H1 (cell line): Measurements from ENCODE around the gene CWC27. TPM values are rescaled to one million over a fixed set of nuclear protein-coding genes. Genes with fewer than 3 reads are reported as not detected.

Source experiments
- CTCF ChIA-PET: fragments of 300-600 bp; sonication (Branson Sonifier 250); formaldehyde crosslinking; loops from one replicate; lab custom pipeline; 2021; ENCODE audit not compliant: partially characterized antibody; lab: Charles Lee
- POLR2A ChIA-PET: fragments of 300-600 bp; sonication (Branson Sonifier 250); formaldehyde crosslinking; loops from one replicate; lab custom pipeline; 2021; ENCODE audit warnings: inconsistent platforms; ENCODE audit not compliant: partially characterized antibody; lab: Charles Lee
- DNase-seq, 2 experiments: peaks; one replicate each; pipeline versions ENCODE4 v3.0.0 to v3.0.0-alpha.2; 2010 to 2022; ENCODE audit warnings: low spot score in 2 of 2, low read depth in 1 of 2, mixed read lengths in 1 of 2
- FAIRE-seq: peaks from 2 replicates; lab custom pipeline; 2011; peaks lifted over from hg19 to GRCh38; lab: Jason Lieb, UNC
- H2AFZ ChIP-seq: 2 replicates; pipeline ENCODE4 v1.8.1; 2012; ENCODE audit warnings: low read length, inconsistent platforms
- H2AK5ac ChIP-seq: 2 replicates; pipeline ENCODE4 v1.6.1; 2013; ENCODE audit warnings: low read depth, low read length
- H2BK120ac ChIP-seq: replicated peaks from 2 replicates; pipeline ENCODE3; 2013; ENCODE audit warnings: low read depth, low read length, inconsistent platforms
- H2BK12ac ChIP-seq: 2 replicates; pipeline ENCODE4 v1.6.1; 2013; ENCODE audit warnings: low read depth, low read length
- H2BK15ac ChIP-seq: 2 replicates; pipeline ENCODE4 v1.6.1; 2013; ENCODE audit warnings: low read length
- H2BK20ac ChIP-seq: 2 replicates; pipeline ENCODE4 v1.6.1; 2013; ENCODE audit warnings: low read length
- H2BK5ac ChIP-seq: 2 replicates; pipeline ENCODE4 v1.6.1; 2013; ENCODE audit warnings: low read depth, low read length
- H3K14ac ChIP-seq: 2 replicates; pipeline ENCODE4 v1.6.1; 2013; ENCODE audit warnings: inconsistent platforms; ENCODE audit not compliant: insufficient read length
- H3K18ac ChIP-seq: 2 replicates; pipeline ENCODE4 v1.6.1; 2013; ENCODE audit warnings: low read length; ENCODE audit errors: extremely low read depth
- H3K23ac ChIP-seq: 2 replicates; pipeline ENCODE4 v1.6.1; 2013; ENCODE audit warnings: inconsistent platforms; ENCODE audit not compliant: insufficient read length
- H3K23me2 ChIP-seq: 2 replicates; pipeline ENCODE4 v1.6.1; 2013; ENCODE audit warnings: low read depth, low read length
- H3K27ac ChIP-seq: 2 replicates; pipeline ENCODE4 v1.6.1; 2011; ENCODE audit warnings: low read depth, low read length, inconsistent platforms
- H3K27me3 ChIP-seq, 4 experiments: replicated peaks in 1 of 4; 1 replicate in 1 of 4; 2 replicates in 3 of 4; pipeline versions ENCODE4 v1.6.1 to v1.8.1; 2011 to 2013; ENCODE audit warnings: low read length in 3 of 4, mild to moderate bottlenecking in 3 of 4, inconsistent platforms in 2 of 4, mixed read lengths in 2 of 4, moderate library complexity in 1 of 4; ENCODE audit not compliant: control insufficient read depth in 3 of 4, insufficient read depth in 3 of 4; ENCODE audit errors: extremely low read depth in 1 of 4
- H3K36me3 ChIP-seq, 4 experiments: 2 replicates each; pipeline versions ENCODE4 v1.6.1 to v1.8.1; 2011 to 2013; ENCODE audit warnings: mild to moderate bottlenecking in 4 of 4, low read length in 3 of 4, moderate library complexity in 2 of 4, control low read depth in 1 of 4, inconsistent platforms in 1 of 4; ENCODE audit not compliant: insufficient read depth in 4 of 4, control insufficient read depth in 2 of 4
- H3K4ac ChIP-seq: replicated peaks from 2 replicates; pipeline ENCODE3; 2013; ENCODE audit warnings: low read length, low read depth, mixed read lengths, inconsistent platforms; ENCODE audit not compliant: insufficient read length
- H3K4me1 ChIP-seq, 4 experiments: replicated peaks in 1 of 4; 1 replicate in 1 of 4; 2 replicates in 3 of 4; pipeline versions ENCODE4 v1.6.1 to v1.8.1; 2011 to 2013; ENCODE audit warnings: low read length in 3 of 4, inconsistent platforms in 2 of 4, mixed read lengths in 1 of 4; ENCODE audit not compliant: insufficient read depth in 4 of 4, control insufficient read depth in 3 of 4
- H3K4me2 ChIP-seq, 2 experiments: 2 replicates each; pipeline versions ENCODE4 v1.6.1 to v1.8.1; 2011 to 2013; ENCODE audit warnings: low read depth in 2 of 2, low read length in 2 of 2, control low read depth in 1 of 2, inconsistent platforms in 1 of 2, mild to moderate bottlenecking in 1 of 2; ENCODE audit not compliant: insufficient read depth in 1 of 2
- H3K4me3 ChIP-seq, 4 experiments: fragments of 200-600, 300-600 bp in 1 of 4; sonication (generic), shearing (Covaris generic), sonication (Bioruptor Twin) in 1 of 4; 2 replicates each; pipeline versions ENCODE4 v1.5.1 to v1.8.1; 2011 to 2016; ENCODE audit warnings: low read length in 4 of 4, low read depth in 3 of 4, control low read depth in 2 of 4, inconsistent platforms in 2 of 4, mild to moderate bottlenecking in 2 of 4, mixed read lengths in 1 of 4, moderate library complexity in 1 of 4; ENCODE audit not compliant: insufficient read depth in 2 of 4; ENCODE audit errors: extremely low read depth in 1 of 4
- H3K56ac ChIP-seq: replicated peaks from 2 replicates; pipeline ENCODE3; 2013; ENCODE audit warnings: low read depth, mild to moderate bottlenecking, mixed read lengths, low read length, inconsistent platforms; ENCODE audit not compliant: insufficient read length
- H3K79me1 ChIP-seq: 2 replicates; pipeline ENCODE4 v1.6.1; 2013; ENCODE audit warnings: low read depth, low read length, control low read depth
- H3K79me2 ChIP-seq, 2 experiments: 2 replicates each; pipeline versions ENCODE4 v1.6.1 to v1.8.1; 2012 to 2013; ENCODE audit warnings: low read length in 2 of 2, mild to moderate bottlenecking in 2 of 2, inconsistent platforms in 1 of 2; ENCODE audit not compliant: insufficient read depth in 2 of 2, control insufficient read depth in 1 of 2
- H3K9ac ChIP-seq, 4 experiments: replicated peaks in 1 of 4; 1 replicate in 1 of 4; 2 replicates in 3 of 4; pipeline versions ENCODE4 v1.6.1 to v1.8.1; 2011 to 2013; ENCODE audit warnings: low read depth in 3 of 4, low read length in 3 of 4, control low read depth in 2 of 4, mild to moderate bottlenecking in 2 of 4, moderate library complexity in 2 of 4, inconsistent platforms in 1 of 4; ENCODE audit errors: extremely low read depth in 1 of 4
- H3K9me3 ChIP-seq, 2 experiments: 2 replicates each; pipeline versions ENCODE4 v1.6.1 to v1.8.1; 2012 to 2013; ENCODE audit warnings: mild to moderate bottlenecking in 2 of 2, moderate library complexity in 2 of 2, control low read depth in 1 of 2, inconsistent platforms in 1 of 2, low read depth in 1 of 2, low read length in 1 of 2, mixed read lengths in 1 of 2; ENCODE audit not compliant: insufficient read depth in 2 of 2
- H4K20me1 ChIP-seq, 2 experiments: replicated peaks in 1 of 2; 2 replicates each; pipeline versions ENCODE3 to v1.8.1; 2011 to 2013; ENCODE audit warnings: inconsistent platforms in 2 of 2, low read length in 2 of 2, mild to moderate bottlenecking in 1 of 2; ENCODE audit not compliant: insufficient read depth in 2 of 2, control insufficient read depth in 1 of 2
- H4K5ac ChIP-seq: 2 replicates; pipeline ENCODE4 v1.6.1; 2013; ENCODE audit warnings: low read length, low read depth, mixed read lengths, inconsistent platforms; ENCODE audit not compliant: insufficient read length
- H4K8ac ChIP-seq: 2 replicates; pipeline ENCODE4 v1.8.0; 2013; ENCODE audit warnings: mild to moderate bottlenecking, moderate library complexity, low read length, inconsistent platforms; ENCODE audit not compliant: insufficient read depth; ENCODE audit errors: extremely low read depth
- H4K91ac ChIP-seq: replicated peaks from 2 replicates; pipeline ENCODE3; 2013; ENCODE audit warnings: low read length, mixed read lengths, inconsistent platforms; ENCODE audit not compliant: insufficient read length
- GTF2F1 ChIP-seq: IDR thresholded peaks from 2 replicates; pipeline ENCODE4 v1.6.1; 2012; ENCODE audit warnings: low read depth, low read length, improper control_type of control experiment, borderline replicate concordance
- HDAC2 ChIP-seq, 2 experiments: fragments of 300-600 bp in 1 of 2; sonication (generic) in 1 of 2; IDR thresholded peaks; 2 replicates each; pipeline ENCODE4 v1.6.1; 2011 to 2012; ENCODE audit warnings: low read depth in 2 of 2, low read length in 2 of 2, mild to moderate bottlenecking in 2 of 2, moderate library complexity in 2 of 2, borderline replicate concordance in 1 of 2, inconsistent platforms in 1 of 2
- KDM5A ChIP-seq: fragments of 200-600 bp; IDR thresholded peaks from 2 replicates; pipeline ENCODE4 v1.7.1; 2012; ENCODE audit warnings: mild to moderate bottlenecking, low read length, inconsistent platforms, mixed read lengths
- MAFK ChIP-seq: IDR thresholded peaks from 2 replicates; pipeline ENCODE4 v1.6.1; 2012; ENCODE audit warnings: low read depth, mild to moderate bottlenecking, improper control_type of control experiment, low read length
- POLR2AphosphoS5 ChIP-seq: IDR thresholded peaks from 2 replicates; pipeline ENCODE4 v1.6.1; 2011; ENCODE audit warnings: low read depth, low read length
- RBBP5 ChIP-seq: IDR thresholded peaks from 2 replicates; pipeline ENCODE4 v1.7.1; 2012; ENCODE audit warnings: low read depth, mild to moderate bottlenecking, inconsistent platforms, low read length, moderate library complexity, borderline replicate concordance
- RFX5 ChIP-seq: IDR thresholded peaks from 2 replicates; pipeline ENCODE4 v1.6.1; 2011; ENCODE audit warnings: low read depth, low read length, improper control_type of control experiment, borderline replicate concordance
- SIRT6 ChIP-seq: IDR thresholded peaks from one replicate; pipeline ENCODE4 v1.7.1; 2012; ENCODE audit warnings: low read length, inconsistent platforms
- USF2 ChIP-seq: IDR thresholded peaks from 2 replicates; pipeline ENCODE4 v1.6.1; 2011; ENCODE audit warnings: low read length, improper control_type of control experiment
- YY1 ChIP-seq: IDR thresholded peaks from 2 replicates; pipeline ENCODE4 v1.6.1; 2011; ENCODE audit warnings: low read depth, mild to moderate bottlenecking, low read length
- WGBS, 2 experiments: shearing (Covaris generic) in 1 of 2; methylation state at CpG; one replicate each; pipeline versions ENCODE4 v1.1.6 to v1.1.7; 2013 to 2015; ENCODE audit warnings: low lambda C conversion rate in 2 of 2, mixed read lengths in 2 of 2, inconsistent platforms in 1 of 2, low coverage in 1 of 2, missing lambda C conversion rate in 1 of 2; ENCODE audit not compliant: insufficient replicate concordance in 2 of 2, insufficient coverage in 1 of 2, insufficient read length in 1 of 2; ENCODE audit errors: extremely low coverage in 1 of 2, missing lambda C conversion rate in 1 of 2; 5-methylcytosine and 5-hydroxymethylcytosine counted together
- polyA plus RNA-seq, 7 experiments: library from polyadenylated mRNA; depleted of rRNA in 3 of 7; stranded (reverse) in 5 of 7; unstranded in 2 of 7; fragments of >200 nt in 5 of 7; fragments of 200-250 nt in 2 of 7; gene quantifications; 1 replicate in 5 of 7; 2 replicates in 1 of 7; 4 replicates in 1 of 7; pipeline versions ENCODE4 v1.2.1 to v1.2.3, GENCODE V29; 2011 to 2013; ENCODE audit warnings: missing spikeins in 2 of 7, mixed read lengths in 2 of 7
- total RNA-seq: library from RNA; stranded (reverse); fragmentation: NEBNext Ultra II Directional; extraction: Animal tissue kit (Norgen Biotek cat#: 25700); gene quantifications from 2 replicates; pipeline ENCODE4 v1.2.1, GENCODE V29; 2021

CWC27 gene
- total and polyA plus RNA-seq, 2 of the 8 experiments (the other 6 are each of a cell fraction or from before 2014, with no cell fraction given) = 24.9 to 43.4 TPM

- Histone ChIP-seq H3K36me3 (no peaks in the 10 kb centered on the region), H3K4me3 (no peak overlapping the region), H2BK20ac (no peak overlapping the region), H3K9ac (no peak overlapping the region), H3K79me1 (no peaks in the 10 kb centered on the region), H4K8ac (no peak overlapping the region), H2BK12ac (no peak overlapping the region), H3K27ac (no peak overlapping the region), H2AK5ac (no peak overlapping the region), H2BK15ac (no peak overlapping the region), H3K9me3 (no peaks in the 10 kb centered on the region), H3K23me2 (no peaks in the 10 kb centered on the region), H2BK120ac (no peak overlapping the region), H3K56ac (no peak overlapping the region), H4K20me1 (no peaks in the 10 kb centered on the region), H3K79me2 (no peaks in the 10 kb centered on the region), H3K14ac (no peak overlapping the region), H3K4ac (no peak overlapping the region), H2AFZ (no peak overlapping the region), H4K91ac (no peak overlapping the region), H3K4me1 (no peaks in the 10 kb centered on the region), H3K4me2 (no peak overlapping the region), H3K27me3 (no peaks in the 10 kb centered on the region), H4K5ac (no peak overlapping the region), H3K23ac (no peak overlapping the region), H3K18ac (no peak overlapping the region), H2BK5ac (no peak overlapping the region)
- POLR2A ChIA-PET = no interaction called here
- CTCF ChIA-PET = no interaction called here
- WGBS, 2 experiments = 80% methylated on average over 1 of the region's 1 CpG; no CpG with 5 or more reads in 1 of the 2 experiments
- DNase-seq (no peak), FAIRE-seq (no peak)
- TF ChIP-seq SIRT6 (no peak), GTF2F1 (no peak), RBBP5 (no peak), RFX5 (no peak), KDM5A (no peak), HDAC2 (IDR thresholded peaks at IDR 0.05; ENCODE audit: borderline replicate concordance in 1 of 2, low read depth in 2 of 2, low read length in 2 of 2) (no peak), MAFK (no peak), YY1 (no peak), POLR2AphosphoS5 (no peak), USF2 (no peak)
Measured at GRCh38 chr5:64876203-64876602, 107.5 kb downstream of the CWC27 start.
